GM23338 (cell line): Measurements from ENCODE around the gene KDR. TPM values are rescaled to one million over a fixed set of nuclear protein-coding genes. Genes with fewer than 3 reads are reported as not detected.

Experiments
- ATAC-seq: fragments of 200-7000 bp; cut with Tn5 transposase; 3 replicates; pipeline ENCODE4 v1.9.1; 2020
- DNase-seq: peaks from one replicate; pipeline ENCODE4 v3.0.0-alpha.2; 2015; ENCODE audit warnings: low spot score
- H2AFZ ChIP-seq: fragments of 200-600 bp; sonication (generic); 2 replicates; pipeline ENCODE4 v1.8.0; 2016; ENCODE audit warnings: antibody characterized with exemption, mild to moderate bottlenecking, moderate library complexity
- H3F3A ChIP-seq: fragments of 200-600 bp; sonication (generic); replicated peaks from 2 replicates; pipeline ENCODE4 v1.8.0; 2017; ENCODE audit warnings: antibody characterized with exemption, mixed run types, low read depth
- H3K27ac ChIP-seq: fragments of 200-600 bp; sonication (generic); 2 replicates; pipeline ENCODE4 v1.6.1; 2016; ENCODE audit warnings: low read depth
- H3K27me3 ChIP-seq: fragments of 200-600 bp; sonication (generic); 2 replicates; pipeline ENCODE4 v1.8.0; 2016; ENCODE audit warnings: mild to moderate bottlenecking, mixed run types, moderate library complexity; ENCODE audit not compliant: insufficient read depth
- H3K36me3 ChIP-seq: fragments of 200-600 bp; sonication (generic); 2 replicates; pipeline ENCODE4 v1.8.0; 2016; ENCODE audit warnings: mild to moderate bottlenecking; ENCODE audit not compliant: insufficient read depth
- H3K4me1 ChIP-seq: fragments of 200-600 bp; sonication (generic); 2 replicates; pipeline ENCODE4 v1.8.0; 2016; ENCODE audit warnings: mild to moderate bottlenecking, moderate library complexity; ENCODE audit not compliant: insufficient read depth
- H3K4me2 ChIP-seq: fragments of 200-600 bp; sonication (generic); 2 replicates; pipeline ENCODE4 v1.7.1; 2017; ENCODE audit warnings: mixed run types
- H3K4me3 ChIP-seq: fragments of 200-600 bp; sonication (generic); 2 replicates; pipeline ENCODE4 v1.6.1; 2016; ENCODE audit warnings: mixed run types
- H3K79me2 ChIP-seq: fragments of 200-600 bp; sonication (generic); replicated peaks from 2 replicates; pipeline ENCODE4 v1.8.0; 2017; ENCODE audit warnings: mild to moderate bottlenecking; ENCODE audit not compliant: insufficient read depth
- H3K9me2 ChIP-seq: fragments of 200-600 bp; sonication (generic); 2 replicates; pipeline ENCODE4 v1.8.0; 2017; ENCODE audit not compliant: insufficient read depth
- H4K20me1 ChIP-seq: fragments of 200-600 bp; sonication (generic); replicated peaks from 2 replicates; pipeline ENCODE4 v1.8.0; 2017; ENCODE audit warnings: mild to moderate bottlenecking; ENCODE audit not compliant: insufficient read depth
- H3K27ac Mint-ChIP-seq: 2 replicates; pipeline ENCODE4 v1.8.0; 2020; ENCODE audit warnings: inconsistent platforms, mild to moderate bottlenecking, moderate library complexity, mixed read lengths
- H3K27me3 Mint-ChIP-seq: 3 replicates; pipeline ENCODE4 v1.8.0; 2022; ENCODE audit warnings: low read depth, mild to moderate bottlenecking, moderate library complexity, mixed read lengths, inconsistent platforms; ENCODE audit not compliant: insufficient read depth, poor library complexity
- H3K36me3 Mint-ChIP-seq: 3 replicates; pipeline ENCODE4 v1.8.0; 2021; ENCODE audit warnings: low read depth, mild to moderate bottlenecking, inconsistent platforms, moderate library complexity, mixed read lengths
- H3K4me1 Mint-ChIP-seq: 3 replicates; pipeline ENCODE4 v1.8.0; 2020; ENCODE audit warnings: mild to moderate bottlenecking, inconsistent platforms, mixed read lengths
- H3K4me3 Mint-ChIP-seq: 3 replicates; pipeline ENCODE4 v1.8.0; 2021; ENCODE audit warnings: moderate library complexity, mild to moderate bottlenecking, inconsistent platforms, mixed read lengths
- H3K9me3 Mint-ChIP-seq: 3 replicates; pipeline ENCODE4 v1.8.0; 2020; ENCODE audit warnings: moderate library complexity, mild to moderate bottlenecking, inconsistent platforms, mixed read lengths
- CREB1 ChIP-seq: fragments of 250-450 bp; sonication (Bioruptor Pico); IDR thresholded peaks from 2 replicates; pipeline ENCODE4 v1.5.0; 2020; ENCODE audit warnings: low read depth, mild to moderate bottlenecking, moderate library complexity
- CTCF ChIP-seq, 2 experiments: fragments of 200-600 bp in 1 of 2; sonication (generic) in 1 of 2; conservative IDR thresholded peaks; 2 replicates each; pipeline versions ENCODE4 v1.5.1 to v1.6.1; 2016 to 2017; ENCODE audit warnings: antibody characterized with exemption in 2 of 2, low read depth in 2 of 2, mild to moderate bottlenecking in 2 of 2, moderate library complexity in 1 of 2
- EZH2 ChIP-seq: fragments of 200-600 bp; sonication (generic); IDR thresholded peaks from one replicate; pipeline ENCODE4 v1.8.0; 2017; ENCODE audit warnings: antibody characterized with exemption, mild to moderate bottlenecking, low read depth; ENCODE audit not compliant: unreplicated experiment
- EZH2phosphoT487 ChIP-seq: fragments of 200-600 bp; sonication (generic); IDR thresholded peaks from one replicate; pipeline ENCODE4 v1.8.1; 2018; ENCODE audit warnings: antibody characterized with exemption; ENCODE audit not compliant: unreplicated experiment
- JUNB ChIP-seq: IDR thresholded peaks from one replicate; pipeline ENCODE4 v1.6.1; 2016; ENCODE audit warnings: antibody characterized with exemption; ENCODE audit not compliant: unreplicated experiment
- NANOG ChIP-seq: IDR thresholded peaks from 2 replicates; pipeline ENCODE4 v1.6.1; 2016; ENCODE audit warnings: antibody characterized with exemption, borderline replicate concordance
- POLR2AphosphoS5 ChIP-seq: IDR thresholded peaks from 2 replicates; pipeline ENCODE4 v1.6.1; 2016; ENCODE audit warnings: antibody characterized with exemption, low read depth
- REST ChIP-seq: IDR thresholded peaks from one replicate; pipeline ENCODE4 v1.6.1; 2018; ENCODE audit warnings: antibody characterized with exemption; ENCODE audit not compliant: unreplicated experiment
- STAT1 ChIP-seq: IDR thresholded peaks from one replicate; pipeline ENCODE4 v1.6.1; 2016; ENCODE audit warnings: antibody characterized with exemption; ENCODE audit not compliant: unreplicated experiment
- ZNF114 ChIP-seq: fragments of 250-450 bp; sonication (Bioruptor Pico); IDR thresholded peaks from 2 replicates; pipeline ENCODE4 v1.5.0; 2020; ENCODE audit warnings: mild to moderate bottlenecking, moderate library complexity
- ZNF331 ChIP-seq: fragments of 250-450 bp; sonication (Bioruptor Pico); IDR thresholded peaks from 2 replicates; pipeline ENCODE4 v1.5.0; 2020; ENCODE audit warnings: low read depth, mild to moderate bottlenecking, moderate library complexity
- polyA plus RNA-seq: library from polyadenylated mRNA; unstranded; fragments of >200 nt; fragmentation: Nextera tagmentation; extraction: Ambion mirVana; gene quantifications from 2 replicates; pipeline ENCODE4 v1.2.1, GENCODE V29; 2016
- total RNA-seq: library from RNA; depleted of rRNA; stranded (reverse); fragments of >200 nt; shearing (Covaris generic); gene quantifications from 2 replicates; pipeline ENCODE4 v1.2.3, GENCODE V29; 2014
- TF ChIP-seq, protein P1 (sequence below): fragments of 250-450 bp; sonication (Bioruptor Pico); IDR thresholded peaks from 2 replicates; pipeline ENCODE4 v1.5.0; 2020; ENCODE audit warnings: mild to moderate bottlenecking, moderate library complexity
- TF ChIP-seq, protein P2 (sequence below): IDR thresholded peaks from 2 replicates; pipeline ENCODE4 v1.6.1; 2016; ENCODE audit warnings: antibody characterized with exemption

KDR gene
- total and polyA plus RNA-seq, 2 experiments from 2014 or later = 27.9 to 109 TPM

GRCh38 chr4:55111601-55112000, 13.8 kb downstream of the KDR start:
- Mint-ChIP-seq H3K27me3 (peaks cover 3% of the 10 kb centered on the region), H3K9me3 (no peaks in the 10 kb centered on the region), H3K4me3 (no peak overlapping the region), H3K27ac (0 out of 2 replicates have a peak overlapping the region, but pooled peaks have one; percentile 71), H3K36me3 (peaks cover 93% of the 10 kb centered on the region), H3K4me1 (peaks cover 9% of the 10 kb centered on the region)
- ATAC-seq (no peak), DNase-seq (no peak)
- no peaks in the 10 kb centered on the region for H3K4me1 ChIP-seq
- H3F3A ChIP-seq = no peaks in the 10 kb centered on the region
- TF ChIP-seq CTCF (conservative IDR thresholded peaks at IDR 0.05; ENCODE audit: low read depth in 2 of 2) (no peak), EZH2phosphoT487 (no peak), EZH2 (no peak), STAT1 (no peak), POLR2AphosphoS5 (no peak), ZNF331 (CRISPR knock-in tag) (no peak), ZNF114 (CRISPR knock-in tag) (no peak), JUNB (no peak), REST (no peak), NANOG (no peak), CREB1 (CRISPR knock-in tag) (no peak)
- TF ChIP-seq, protein P1, sequence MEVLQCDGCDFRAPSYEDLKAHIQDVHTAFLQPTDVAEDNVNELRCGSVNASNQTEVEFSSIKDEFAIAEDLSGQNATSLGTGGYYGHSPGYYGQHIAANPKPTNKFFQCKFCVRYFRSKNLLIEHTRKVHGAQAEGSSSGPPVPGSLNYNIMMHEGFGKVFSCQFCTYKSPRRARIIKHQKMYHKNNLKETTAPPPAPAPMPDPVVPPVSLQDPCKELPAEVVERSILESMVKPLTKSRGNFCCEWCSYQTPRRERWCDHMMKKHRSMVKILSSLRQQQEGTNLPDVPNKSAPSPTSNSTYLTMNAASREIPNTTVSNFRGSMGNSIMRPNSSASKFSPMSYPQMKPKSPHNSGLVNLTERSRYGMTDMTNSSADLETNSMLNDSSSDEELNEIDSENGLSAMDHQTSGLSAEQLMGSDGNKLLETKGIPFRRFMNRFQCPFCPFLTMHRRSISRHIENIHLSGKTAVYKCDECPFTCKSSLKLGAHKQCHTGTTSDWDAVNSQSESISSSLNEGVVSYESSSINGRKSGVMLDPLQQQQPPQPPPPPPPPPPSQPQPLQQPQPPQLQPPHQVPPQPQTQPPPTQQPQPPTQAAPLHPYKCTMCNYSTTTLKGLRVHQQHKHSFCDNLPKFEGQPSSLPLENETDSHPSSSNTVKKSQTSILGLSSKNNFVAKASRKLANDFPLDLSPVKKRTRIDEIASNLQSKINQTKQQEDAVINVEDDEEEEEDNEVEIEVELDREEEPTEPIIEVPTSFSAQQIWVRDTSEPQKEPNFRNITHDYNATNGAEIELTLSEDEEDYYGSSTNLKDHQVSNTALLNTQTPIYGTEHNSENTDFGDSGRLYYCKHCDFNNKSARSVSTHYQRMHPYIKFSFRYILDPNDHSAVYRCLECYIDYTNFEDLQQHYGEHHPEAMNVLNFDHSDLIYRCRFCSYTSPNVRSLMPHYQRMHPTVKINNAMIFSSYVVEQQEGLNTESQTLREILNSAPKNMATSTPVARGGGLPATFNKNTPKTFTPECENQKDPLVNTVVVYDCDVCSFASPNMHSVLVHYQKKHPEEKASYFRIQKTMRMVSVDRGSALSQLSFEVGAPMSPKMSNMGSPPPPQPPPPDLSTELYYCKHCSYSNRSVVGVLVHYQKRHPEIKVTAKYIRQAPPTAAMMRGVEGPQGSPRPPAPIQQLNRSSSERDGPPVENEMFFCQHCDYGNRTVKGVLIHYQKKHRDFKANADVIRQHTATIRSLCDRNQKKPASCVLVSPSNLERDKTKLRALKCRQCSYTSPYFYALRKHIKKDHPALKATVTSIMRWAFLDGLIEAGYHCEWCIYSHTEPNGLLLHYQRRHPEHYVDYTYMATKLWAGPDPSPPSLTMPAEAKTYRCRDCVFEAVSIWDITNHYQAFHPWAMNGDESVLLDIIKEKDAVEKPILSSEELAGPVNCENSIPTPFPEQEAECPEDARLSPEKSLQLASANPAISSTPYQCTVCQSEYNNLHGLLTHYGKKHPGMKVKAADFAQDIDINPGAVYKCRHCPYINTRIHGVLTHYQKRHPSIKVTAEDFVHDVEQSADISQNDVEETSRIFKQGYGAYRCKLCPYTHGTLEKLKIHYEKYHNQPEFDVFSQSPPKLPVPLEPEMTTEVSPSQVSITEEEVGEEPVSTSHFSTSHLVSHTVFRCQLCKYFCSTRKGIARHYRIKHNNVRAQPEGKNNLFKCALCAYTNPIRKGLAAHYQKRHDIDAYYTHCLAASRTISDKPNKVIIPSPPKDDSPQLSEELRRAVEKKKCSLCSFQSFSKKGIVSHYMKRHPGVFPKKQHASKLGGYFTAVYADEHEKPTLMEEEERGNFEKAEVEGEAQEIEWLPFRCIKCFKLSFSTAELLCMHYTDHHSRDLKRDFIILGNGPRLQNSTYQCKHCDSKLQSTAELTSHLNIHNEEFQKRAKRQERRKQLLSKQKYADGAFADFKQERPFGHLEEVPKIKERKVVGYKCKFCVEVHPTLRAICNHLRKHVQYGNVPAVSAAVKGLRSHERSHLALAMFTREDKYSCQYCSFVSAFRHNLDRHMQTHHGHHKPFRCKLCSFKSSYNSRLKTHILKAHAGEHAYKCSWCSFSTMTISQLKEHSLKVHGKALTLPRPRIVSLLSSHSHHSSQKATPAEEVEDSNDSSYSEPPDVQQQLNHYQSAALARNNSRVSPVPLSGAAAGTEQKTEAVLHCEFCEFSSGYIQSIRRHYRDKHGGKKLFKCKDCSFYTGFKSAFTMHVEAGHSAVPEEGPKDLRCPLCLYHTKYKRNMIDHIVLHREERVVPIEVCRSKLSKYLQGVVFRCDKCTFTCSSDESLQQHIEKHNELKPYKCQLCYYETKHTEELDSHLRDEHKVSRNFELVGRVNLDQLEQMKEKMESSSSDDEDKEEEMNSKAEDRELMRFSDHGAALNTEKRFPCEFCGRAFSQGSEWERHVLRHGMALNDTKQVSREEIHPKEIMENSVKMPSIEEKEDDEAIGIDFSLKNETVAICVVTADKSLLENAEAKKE = no peak
- TF ChIP-seq, protein P2, sequence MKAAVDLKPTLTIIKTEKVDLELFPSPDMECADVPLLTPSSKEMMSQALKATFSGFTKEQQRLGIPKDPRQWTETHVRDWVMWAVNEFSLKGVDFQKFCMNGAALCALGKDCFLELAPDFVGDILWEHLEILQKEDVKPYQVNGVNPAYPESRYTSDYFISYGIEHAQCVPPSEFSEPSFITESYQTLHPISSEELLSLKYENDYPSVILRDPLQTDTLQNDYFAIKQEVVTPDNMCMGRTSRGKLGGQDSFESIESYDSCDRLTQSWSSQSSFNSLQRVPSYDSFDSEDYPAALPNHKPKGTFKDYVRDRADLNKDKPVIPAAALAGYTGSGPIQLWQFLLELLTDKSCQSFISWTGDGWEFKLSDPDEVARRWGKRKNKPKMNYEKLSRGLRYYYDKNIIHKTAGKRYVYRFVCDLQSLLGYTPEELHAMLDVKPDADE = no peak
- no peak overlapping the region for H2AFZ ChIP-seq
- H3K27ac ChIP-seq = no peak overlapping the region
- no peaks in the 10 kb centered on the region; the same call in 1 of the 2 replicates for H4K20me1 ChIP-seq
- H3K36me3 ChIP-seq = peaks cover 78% of the 10 kb centered on the region
- H3K4me2 ChIP-seq = no peak overlapping the region
- H3K27me3 ChIP-seq = no peaks in the 10 kb centered on the region
- no peaks in the 10 kb centered on the region for H3K9me2 ChIP-seq
- H3K79me2 ChIP-seq = no peaks in the 10 kb centered on the region; the same call in none of the 2 replicates
- no peak overlapping the region for H3K4me3 ChIP-seq
